ENCODE results near the gene NDUFV3. TPM values are rescaled to one million over a fixed set of nuclear protein-coding genes. Genes with fewer than 3 reads are reported as not detected.
"Not testable (repeated sequence)": the region's sequence is repeated elsewhere in the genome, so short reads cannot be mapped to it uniquely, and the experiment has no call there.

NDUFV3 gene
- polyA plus RNA-seq, 1 donor from 2014 or later, result 22.7 TPM

- H3K9ac ChIP-seq (ENCODE audit: low read length); H3K9me2 ChIP-seq (ENCODE audit: insufficient read depth, low read length); H3K9me3 ChIP-seq (ENCODE audit: low read length); H3F3A ChIP-seq (ENCODE audit: insufficient read depth, low read length, poor library complexity, severe bottlenecking); H3K36me3 ChIP-seq (ENCODE audit: insufficient read depth, low read length); H3K27ac ChIP-seq (ENCODE audit: low read length); H3K79me2 ChIP-seq (replicated peaks; ENCODE audit: insufficient read depth, low read length); H3K4me2 ChIP-seq (ENCODE audit: low read length); H4K20me1 ChIP-seq (ENCODE audit: insufficient read depth); H3K27me3 ChIP-seq (ENCODE audit: insufficient read depth, low read depth, low read length); H3K4me3 ChIP-seq (ENCODE audit: low read length); H2AFZ ChIP-seq (ENCODE audit: low read depth, low read length): not testable (repeated sequence)
Measured at GRCh38 chr21:42933973-42934372, 40.9 kb downstream of the NDUFV3 start.

GRCh38 chr21:42936360-42936759 is 43.3 kb downstream of the NDUFV3 start:
- H4K20me1 ChIP-seq (ENCODE audit: insufficient read depth); H3K4me3 ChIP-seq (ENCODE audit: low read length); H3K9me2 ChIP-seq (ENCODE audit: insufficient read depth, low read length); H3K36me3 ChIP-seq (ENCODE audit: insufficient read depth, low read length); H3K79me2 ChIP-seq (replicated peaks; ENCODE audit: insufficient read depth, low read length); H2AFZ ChIP-seq (ENCODE audit: low read depth, low read length); H3K4me2 ChIP-seq (ENCODE audit: low read length); H3K9ac ChIP-seq (ENCODE audit: low read length); H3F3A ChIP-seq (ENCODE audit: insufficient read depth, low read length, poor library complexity, severe bottlenecking); H3K27me3 ChIP-seq (ENCODE audit: insufficient read depth, low read depth, low read length); H3K27ac ChIP-seq (ENCODE audit: low read length); H3K9me3 ChIP-seq (ENCODE audit: low read length): not testable (repeated sequence)

- not testable (repeated sequence) for H3K36me3 ChIP-seq (ENCODE audit: insufficient read depth, low read length); H3F3A ChIP-seq (ENCODE audit: insufficient read depth, low read length, poor library complexity, severe bottlenecking); H3K9me3 ChIP-seq (ENCODE audit: low read length); H3K4me3 ChIP-seq (ENCODE audit: low read length); H3K9me2 ChIP-seq (ENCODE audit: insufficient read depth, low read length); H4K20me1 ChIP-seq (ENCODE audit: insufficient read depth); H3K9ac ChIP-seq (ENCODE audit: low read length); H2AFZ ChIP-seq (ENCODE audit: low read depth, low read length); H3K27ac ChIP-seq (ENCODE audit: low read length); H3K79me2 ChIP-seq (replicated peaks; ENCODE audit: insufficient read depth, low read length); H3K27me3 ChIP-seq (ENCODE audit: insufficient read depth, low read depth, low read length); H3K4me2 ChIP-seq (ENCODE audit: low read length)
Measured at GRCh38 chr21:42937034-42937940, 44.2 kb downstream of the NDUFV3 start.

DNA sequence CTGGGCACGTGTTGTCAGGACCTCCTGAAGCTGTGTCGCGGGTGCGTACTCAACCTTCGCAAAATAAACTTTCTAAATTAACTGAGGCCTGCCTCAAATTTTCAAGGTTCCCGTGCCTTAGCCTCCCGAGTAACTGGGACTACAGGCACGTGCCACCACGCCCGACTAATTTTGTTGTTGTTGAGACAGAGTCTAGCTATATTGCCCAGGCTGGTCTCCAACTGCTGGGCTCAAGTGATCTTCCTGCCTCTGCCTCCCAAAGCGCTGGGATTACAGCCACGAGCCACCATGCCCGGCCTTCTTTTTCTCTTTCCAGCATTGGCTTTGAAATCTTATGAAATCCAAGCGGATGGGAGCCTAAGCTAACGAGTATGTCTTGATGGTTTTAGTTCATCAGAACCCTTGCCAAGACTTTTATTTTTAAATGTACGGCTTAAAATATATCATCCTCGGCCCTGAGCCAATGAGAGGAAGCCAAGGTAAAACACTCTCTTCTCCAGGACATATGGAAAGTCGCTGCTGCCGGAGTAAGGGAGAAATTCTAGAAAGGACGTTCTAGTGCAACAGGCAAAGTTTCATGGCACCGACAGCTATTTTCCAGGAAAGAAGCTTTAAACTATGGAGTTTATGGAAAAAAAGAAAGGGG is 45.0 kb downstream of the NDUFV3 start:
- no peaks in the 10 kb centered on the region for H3K36me3 ChIP-seq (ENCODE audit: insufficient read depth, low read length)
- H3K9me3 ChIP-seq (ENCODE audit: low read length), result no peaks in the 10 kb centered on the region
- TF ChIP-seq EZH2 (IDR thresholded peaks at IDR 0.05; ENCODE audit: borderline replicate concordance, insufficient read depth, low read length, poor library complexity, severe bottlenecking) (no peak), MXI1 (conservative IDR thresholded peaks at IDR 0.05; ENCODE audit: poor library complexity, severe bottlenecking) (no peak), SMC3 (conservative IDR thresholded peaks at IDR 0.05; ENCODE audit: poor library complexity) (no peak), EP300 (conservative IDR thresholded peaks at IDR 0.05; ENCODE audit: poor library complexity, severe bottlenecking) (no peak), POLR2AphosphoS5 (IDR thresholded peaks at IDR 0.05) (no peak), TAF1 (IDR thresholded peaks at IDR 0.05; ENCODE audit: low read depth) (no peak), CTCF (IDR thresholded peaks at IDR 0.05; ENCODE audit: poor library complexity, severe bottlenecking) (no peak), RAD21 (conservative IDR thresholded peaks at IDR 0.05) (no peak)
- TF ChIP-seq, protein P1, sequence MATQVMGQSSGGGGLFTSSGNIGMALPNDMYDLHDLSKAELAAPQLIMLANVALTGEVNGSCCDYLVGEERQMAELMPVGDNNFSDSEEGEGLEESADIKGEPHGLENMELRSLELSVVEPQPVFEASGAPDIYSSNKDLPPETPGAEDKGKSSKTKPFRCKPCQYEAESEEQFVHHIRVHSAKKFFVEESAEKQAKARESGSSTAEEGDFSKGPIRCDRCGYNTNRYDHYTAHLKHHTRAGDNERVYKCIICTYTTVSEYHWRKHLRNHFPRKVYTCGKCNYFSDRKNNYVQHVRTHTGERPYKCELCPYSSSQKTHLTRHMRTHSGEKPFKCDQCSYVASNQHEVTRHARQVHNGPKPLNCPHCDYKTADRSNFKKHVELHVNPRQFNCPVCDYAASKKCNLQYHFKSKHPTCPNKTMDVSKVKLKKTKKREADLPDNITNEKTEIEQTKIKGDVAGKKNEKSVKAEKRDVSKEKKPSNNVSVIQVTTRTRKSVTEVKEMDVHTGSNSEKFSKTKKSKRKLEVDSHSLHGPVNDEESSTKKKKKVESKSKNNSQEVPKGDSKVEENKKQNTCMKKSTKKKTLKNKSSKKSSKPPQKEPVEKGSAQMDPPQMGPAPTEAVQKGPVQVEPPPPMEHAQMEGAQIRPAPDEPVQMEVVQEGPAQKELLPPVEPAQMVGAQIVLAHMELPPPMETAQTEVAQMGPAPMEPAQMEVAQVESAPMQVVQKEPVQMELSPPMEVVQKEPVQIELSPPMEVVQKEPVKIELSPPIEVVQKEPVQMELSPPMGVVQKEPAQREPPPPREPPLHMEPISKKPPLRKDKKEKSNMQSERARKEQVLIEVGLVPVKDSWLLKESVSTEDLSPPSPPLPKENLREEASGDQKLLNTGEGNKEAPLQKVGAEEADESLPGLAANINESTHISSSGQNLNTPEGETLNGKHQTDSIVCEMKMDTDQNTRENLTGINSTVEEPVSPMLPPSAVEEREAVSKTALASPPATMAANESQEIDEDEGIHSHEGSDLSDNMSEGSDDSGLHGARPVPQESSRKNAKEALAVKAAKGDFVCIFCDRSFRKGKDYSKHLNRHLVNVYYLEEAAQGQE (IDR thresholded peaks at IDR 0.05; ENCODE audit: borderline replicate concordance), result no peak
- no peak overlapping the region for H3K4me2 ChIP-seq (ENCODE audit: low read length)
- H3K4me3 ChIP-seq (ENCODE audit: low read length), result no peak overlapping the region
- no peaks in the 10 kb centered on the region for H3F3A ChIP-seq (ENCODE audit: insufficient read depth, low read length, poor library complexity, severe bottlenecking)
- no peak overlapping the region for H2AFZ ChIP-seq (ENCODE audit: low read depth, low read length)
- H3K9ac ChIP-seq (ENCODE audit: low read length), result no peak overlapping the region
- H3K27me3 ChIP-seq (ENCODE audit: insufficient read depth, low read depth, low read length), result no peaks in the 10 kb centered on the region
- no peaks in the 10 kb centered on the region for H3K9me2 ChIP-seq (ENCODE audit: insufficient read depth, low read length)
- no peaks in the 10 kb centered on the region for H4K20me1 ChIP-seq (ENCODE audit: insufficient read depth)
- H3K27ac ChIP-seq (ENCODE audit: low read length), result no peak overlapping the region
- H3K79me2 ChIP-seq (replicated peaks; ENCODE audit: insufficient read depth, low read length), result no peaks in the 10 kb centered on the region

GRCh38 chr21:42938606-42938995 is 45.5 kb downstream of the NDUFV3 start:
- not testable (repeated sequence) for H3K9me3 ChIP-seq (ENCODE audit: low read length); H3K79me2 ChIP-seq (replicated peaks; ENCODE audit: insufficient read depth, low read length); H3K4me2 ChIP-seq (ENCODE audit: low read length); H4K20me1 ChIP-seq (ENCODE audit: insufficient read depth); H2AFZ ChIP-seq (ENCODE audit: low read depth, low read length); H3K9me2 ChIP-seq (ENCODE audit: insufficient read depth, low read length); H3K9ac ChIP-seq (ENCODE audit: low read length); H3K27ac ChIP-seq (ENCODE audit: low read length); H3K4me3 ChIP-seq (ENCODE audit: low read length); H3F3A ChIP-seq (ENCODE audit: insufficient read depth, low read length, poor library complexity, severe bottlenecking); H3K36me3 ChIP-seq (ENCODE audit: insufficient read depth, low read length); H3K27me3 ChIP-seq (ENCODE audit: insufficient read depth, low read depth, low read length)

Data from neural cell (in vitro differentiated cells).